ENCODE data around the gene RUNX1.
A peak's percentile ranks its signal among the peaks of the same experiment; 100 is the strongest.

The RUNX1 gene

DNA sequence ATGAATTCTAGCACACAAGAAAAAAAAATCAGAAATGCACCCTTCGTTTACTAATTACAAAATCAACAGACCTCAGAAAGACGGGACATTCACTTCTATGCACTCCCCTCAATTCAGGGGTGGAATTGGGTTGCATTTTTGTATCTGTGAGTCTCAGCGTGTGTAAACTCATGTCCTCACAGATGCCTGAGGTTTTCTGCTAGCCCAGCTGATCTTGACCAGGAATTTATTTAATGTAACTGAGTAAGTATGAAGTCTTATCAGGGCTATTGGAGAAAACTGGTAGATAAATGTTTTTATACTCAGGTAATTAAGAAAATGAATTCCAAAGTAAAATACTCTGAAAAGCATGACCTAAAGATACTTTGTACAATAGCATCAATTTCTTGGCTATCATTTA lies 167.7 kb downstream of the RUNX1 start:
- no peak for DNase-seq
- no peak for ATAC-seq

GRCh38 chr21:34880401-34880800 lies 168.7 kb downstream of the RUNX1 start:
- ATAC-seq, result no peak
- DNase-seq, result no peak

GRCh38 chr21:34878940-34879339 lies 170.2 kb downstream of the RUNX1 start:
- DNase-seq, result no peak
- ATAC-seq, result no peak

DNA sequence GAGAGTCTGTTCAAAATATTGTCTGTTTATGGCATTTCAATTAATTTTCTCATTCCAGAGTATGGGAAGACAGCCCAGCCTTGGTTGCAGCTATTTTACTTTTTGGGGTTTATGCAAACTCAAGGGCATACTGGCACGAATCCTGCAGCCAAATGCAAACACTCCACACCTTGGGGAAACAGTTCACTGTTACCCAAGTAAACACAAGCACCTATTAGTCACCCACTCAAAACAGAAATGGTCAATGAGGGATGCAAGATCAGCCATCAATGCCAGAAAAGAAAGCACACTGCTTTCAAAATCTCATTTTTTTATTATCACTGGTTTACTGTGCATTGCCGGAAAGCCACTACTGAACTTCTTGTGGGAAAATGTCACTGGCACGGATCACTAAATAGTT lies 170.6 kb downstream of the RUNX1 start:
- no peak for DNase-seq
- no peak for ATAC-seq

- ATAC-seq (no peak), DNase-seq (no peak)
Measured at GRCh38 chr21:34877485-34878128, 171.5 kb downstream of the RUNX1 start.

- ATAC-seq (no peak), DNase-seq (no peak)
Measured at GRCh38 chr21:34875830-34876229, 173.3 kb downstream of the RUNX1 start.

DNA sequence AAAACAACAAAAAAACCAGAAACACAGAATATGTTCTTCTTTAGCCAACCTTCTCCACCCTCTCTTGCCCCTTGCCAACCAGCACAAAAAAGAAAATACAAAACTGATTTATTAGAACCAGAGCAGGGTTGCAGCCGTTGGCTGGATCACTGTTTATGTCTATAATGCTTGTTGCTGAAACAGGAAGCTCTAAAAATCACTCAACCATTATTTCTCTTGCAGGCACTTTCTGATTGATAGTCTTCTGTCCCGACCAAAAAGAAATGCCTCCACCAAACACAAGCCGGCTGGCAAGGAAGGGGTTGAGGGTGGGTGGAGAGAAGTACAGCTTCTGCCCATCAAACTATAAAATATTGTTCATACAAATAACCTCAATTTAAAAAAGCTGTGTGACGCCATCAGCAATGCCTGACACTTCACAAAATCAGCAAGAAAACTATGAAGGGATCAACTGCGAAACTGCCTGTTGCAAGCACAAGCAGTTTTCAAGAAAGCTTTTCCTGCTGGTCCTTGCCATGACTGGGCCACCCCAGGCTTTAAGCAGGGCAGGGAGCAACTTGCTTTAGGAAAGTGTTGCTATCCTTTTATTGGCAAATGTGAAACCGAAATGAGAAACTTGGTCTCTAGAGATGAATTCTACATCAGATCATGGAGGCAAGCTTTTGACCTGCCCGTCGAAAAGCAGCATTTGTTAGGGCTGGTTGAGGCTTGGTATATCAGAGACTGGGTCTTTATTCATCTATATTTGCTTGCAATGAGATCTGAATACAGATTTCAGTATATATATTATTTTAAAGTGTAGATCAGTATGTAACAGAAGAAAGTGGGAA lies 174.2 kb downstream of the RUNX1 start:
- no peak for ATAC-seq
- no peak for DNase-seq

GRCh38 chr21:34871026-34871908 lies 177.8 kb downstream of the RUNX1 start:
- ATAC-seq, result no peak
- DNase-seq, result no peak

- ATAC-seq (no peak), DNase-seq (no peak)
Measured at GRCh38 chr21:34870246-34870645, 178.9 kb downstream of the RUNX1 start.

- ATAC-seq (no peak), DNase-seq (no peak)
Measured at GRCh38 chr21:34869545-34869944, 179.6 kb downstream of the RUNX1 start.

DNA sequence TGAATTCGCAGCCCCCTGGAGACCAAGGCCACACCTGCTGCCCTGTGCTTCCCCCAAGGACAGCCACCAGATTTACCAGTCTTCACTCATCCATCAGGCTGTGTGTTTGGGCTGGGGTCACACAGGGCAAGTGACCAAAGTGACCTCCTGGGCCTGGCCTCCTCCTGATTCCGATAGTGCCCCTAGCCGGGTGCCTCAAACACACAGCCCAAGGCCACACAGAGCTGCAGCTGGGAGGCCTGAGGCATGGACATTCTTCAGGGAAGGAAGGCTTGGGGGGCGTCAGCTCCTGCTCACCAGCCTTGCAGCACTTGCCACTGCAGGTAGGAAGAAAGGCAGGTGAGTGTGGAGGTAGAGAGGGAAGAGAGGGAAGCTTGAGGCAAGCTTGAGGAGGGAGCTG lies 181.3 kb downstream of the RUNX1 start:
- no peak for ATAC-seq
- no peak for DNase-seq

- ATAC-seq (peak; percentile 82), DNase-seq (peak; percentile 36)
Measured at GRCh38 chr21:34865400-34866241, 183.5 kb downstream of the RUNX1 start.

DNA sequence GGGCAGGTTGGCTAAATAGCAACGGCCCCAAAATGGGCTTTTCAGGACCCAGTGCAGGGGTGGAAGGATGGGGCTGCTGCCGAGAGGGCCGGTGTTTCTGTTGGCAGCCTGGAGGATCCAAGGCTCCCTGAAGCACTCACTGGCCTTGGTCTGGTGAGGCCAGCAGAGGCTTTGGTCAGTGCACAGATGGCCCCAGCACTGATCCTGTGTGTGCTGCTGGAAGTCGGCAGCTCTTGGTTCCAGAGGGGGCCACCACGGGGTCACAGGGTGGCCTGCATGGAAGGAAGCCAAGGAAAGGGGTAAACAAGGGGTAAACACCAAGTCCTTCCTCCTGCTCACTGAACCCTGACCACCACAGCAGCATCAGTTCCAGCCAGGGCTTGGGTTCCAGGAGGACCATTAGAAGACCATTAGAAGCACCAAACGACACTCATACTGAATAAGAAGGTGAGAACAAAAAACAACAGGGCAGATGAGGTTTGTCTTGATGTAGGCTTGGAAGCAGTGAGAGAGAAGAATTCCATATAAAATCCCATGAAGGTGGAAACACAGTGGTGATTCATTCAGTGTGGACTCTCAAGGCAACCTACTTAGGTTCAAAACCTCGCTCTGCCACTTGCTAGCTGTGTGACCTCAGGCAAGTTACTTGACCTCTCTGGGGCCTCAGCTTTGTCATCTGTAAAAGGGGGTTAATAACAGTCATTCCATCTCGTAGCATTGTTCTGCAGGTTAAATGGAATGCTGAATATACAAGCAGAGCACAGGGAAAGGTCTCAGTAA lies 184.5 kb downstream of the RUNX1 start:
- no peak for DNase-seq
- no peak for ATAC-seq

DNA sequence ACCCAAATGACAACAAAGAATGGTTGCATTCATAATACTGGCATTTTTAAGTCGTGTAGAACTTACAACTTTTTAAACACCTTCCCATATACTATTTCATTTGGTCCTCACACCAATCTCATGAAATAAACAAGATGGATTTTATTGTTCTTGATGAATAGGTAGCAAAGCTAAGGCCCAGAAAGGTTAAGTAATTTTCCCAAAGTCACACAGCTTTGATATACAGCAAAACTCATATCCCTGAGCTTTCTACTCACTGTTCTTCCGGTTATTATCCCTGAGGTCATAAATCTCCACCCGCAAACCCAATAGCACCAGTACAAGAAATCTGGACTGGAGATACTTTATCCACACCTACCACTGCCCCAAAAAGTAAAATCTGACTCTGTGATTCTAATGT lies 186.2 kb downstream of the RUNX1 start:
- no peak for DNase-seq
- no peak for ATAC-seq

- DNase-seq (no peak), ATAC-seq (no peak)
Measured at GRCh38 chr21:34861258-34861657, 187.8 kb downstream of the RUNX1 start.

- DNase-seq (no peak), ATAC-seq (no peak)
Measured at GRCh38 chr21:34859976-34860653, 189.0 kb downstream of the RUNX1 start.

DNA sequence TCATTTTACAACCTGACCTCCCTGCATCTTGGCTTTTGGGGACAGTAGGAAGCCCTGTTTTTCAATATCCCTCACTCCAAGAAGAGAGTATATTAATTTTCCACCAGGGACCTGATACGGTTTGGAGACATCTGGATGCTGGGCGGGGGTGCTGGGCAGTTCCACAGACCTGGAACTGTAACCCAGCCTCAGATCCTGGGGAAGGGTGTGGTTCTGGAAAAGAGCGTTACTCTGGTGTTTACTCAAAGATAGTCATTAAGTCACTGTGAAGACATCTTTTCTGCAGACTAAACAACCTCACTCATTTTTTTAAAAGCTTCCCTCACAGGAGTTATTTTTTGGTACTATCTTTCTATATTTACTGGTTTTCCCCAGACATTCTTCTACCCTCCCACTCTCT lies 190.5 kb downstream of the RUNX1 start:
- no peak for ATAC-seq
- DNase-seq, result no peak

- DNase-seq, result no peak
- no peak for ATAC-seq
Measured at GRCh38 chr21:34857874-34858273, 191.2 kb downstream of the RUNX1 start.

DNA sequence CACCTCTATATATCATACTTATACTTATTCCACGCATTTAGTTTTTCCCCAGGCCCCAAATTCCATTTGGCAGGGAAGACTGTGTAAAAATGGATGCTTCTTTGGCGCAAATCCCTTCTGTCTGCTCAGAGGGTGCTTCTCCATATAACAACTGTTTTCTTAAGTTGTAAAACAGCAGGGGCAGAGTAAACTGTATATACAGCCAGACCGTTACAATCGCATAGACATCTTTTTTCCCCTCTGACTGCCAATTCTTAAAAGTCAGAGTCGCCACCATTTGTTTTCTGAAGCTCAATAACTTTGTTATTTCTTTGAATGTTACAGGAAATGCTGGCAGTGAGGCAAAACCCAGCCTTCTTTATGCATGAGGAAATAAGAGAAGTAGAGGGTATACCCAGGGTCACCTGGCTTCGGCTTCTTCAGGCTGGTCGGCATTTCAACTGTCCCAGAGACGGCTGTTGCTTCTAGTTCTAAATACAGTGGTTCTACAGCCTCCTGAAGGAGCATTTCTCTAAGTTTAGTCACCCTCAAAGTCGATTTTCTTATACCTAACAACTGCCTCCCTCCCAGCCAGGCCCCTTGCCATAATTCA lies 191.9 kb downstream of the RUNX1 start:
- ATAC-seq (no peak), DNase-seq (no peak)

DNA sequence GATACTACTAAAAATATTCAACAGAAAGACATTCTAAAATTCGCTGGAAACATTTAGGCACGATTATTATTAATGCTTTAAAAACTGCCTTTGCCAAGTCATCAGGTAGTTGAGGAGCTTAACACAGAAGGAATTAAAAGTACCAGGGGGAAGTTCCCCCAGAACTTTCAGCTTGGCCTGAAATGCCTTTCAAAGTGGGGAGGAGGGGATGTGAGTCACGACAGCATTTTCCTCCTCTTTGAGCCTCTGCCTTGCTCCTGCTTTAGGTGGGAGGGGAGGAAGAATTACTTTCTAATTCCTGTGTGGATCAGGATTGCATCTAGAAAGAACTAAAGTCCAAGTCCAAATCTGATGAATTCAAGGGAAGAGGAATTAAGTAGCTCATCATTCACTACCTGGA lies 196.7 kb downstream of the RUNX1 start:
- DNase-seq (no peak), ATAC-seq (no peak)
